GM19023 (cell line): ENCODE measurements around the gene PFKL.

Experiments
- ATAC-seq: cut with Tn5 transposase; IDR thresholded peaks from one replicate; pipeline ENCODE4 v1.9.1; 2021; ENCODE audit warnings: mild to moderate bottlenecking, moderate library complexity; ENCODE audit not compliant: unreplicated experiment

Gene PFKL

GRCh38 chr21:44299458-44300261 is at the start of gene PFKL:
TSS of gene PFKL (plus strand) at chr21:44300053. CDS start at chr21:44300106, 53 bp downstream.
- peak; percentile 49 for ATAC-seq

GRCh38 chr21:44253832-44254710 is 45.8 kb upstream of the PFKL start:
- ATAC-seq, result no peak

GRCh38 chr21:44255511-44255981 is 44.3 kb upstream of the PFKL start:
- no peak for ATAC-seq

GRCh38 chr21:44258056-44258725 is 41.7 kb upstream of the PFKL start:
- ATAC-seq, result no peak

- no peak for ATAC-seq
Measured at GRCh38 chr21:44259082-44259705, 40.7 kb upstream of the PFKL start.

GRCh38 chr21:44260066-44260465 is 39.8 kb upstream of the PFKL start:
- no peak for ATAC-seq

- ATAC-seq, result no peak
Measured at GRCh38 chr21:44260791-44261631, 38.8 kb upstream of the PFKL start.

GRCh38 chr21:44261675-44262295 is 38.1 kb upstream of the PFKL start, which contains the start of gene DNMT3L:
TSS of gene DNMT3L (minus strand) at chr21:44261897. CDS start at chr21:44261259, 638 bp downstream.
- ATAC-seq, result no peak

GRCh38 chr21:44262338-44263056 is 37.4 kb upstream of the PFKL start:
- ATAC-seq, result no peak

- no peak for ATAC-seq
Measured at GRCh38 chr21:44263221-44263760, 36.6 kb upstream of the PFKL start.

GRCh38 chr21:44263768-44264167 is 36.1 kb upstream of the PFKL start:
- ATAC-seq, result no peak

GRCh38 chr21:44265734-44266270 is 34.1 kb upstream of the PFKL start:
- no peak for ATAC-seq

- ATAC-seq, result no peak
Measured at GRCh38 chr21:44267655-44268142, 32.2 kb upstream of the PFKL start.

- ATAC-seq, result no peak
Measured at GRCh38 chr21:44269090-44269489, 30.8 kb upstream of the PFKL start.

- ATAC-seq, result no peak
Measured at GRCh38 chr21:44271558-44272283, 28.1 kb upstream of the PFKL start.

- ATAC-seq, result no peak
Measured at GRCh38 chr21:44272284-44272858, 27.5 kb upstream of the PFKL start.

GRCh38 chr21:44273046-44273445 is 26.8 kb upstream of the PFKL start:
- no peak for ATAC-seq
